Caco-2 (cell line): ENCODE measurements around the gene ADGRD1. TPM values are rescaled to one million over a fixed set of nuclear protein-coding genes. Genes with fewer than 3 reads are reported as not detected.

Experiments
- BruUV-seq: library from RNA; stranded (reverse); fragments of 400-500 nt; replicated peaks from 2 replicates; lab custom pipeline; 2021; lab: Mats Ljungman, UMichigan
- CTCF ChIA-PET: fragments of 300-600 bp; sonication (Branson Sonifier 250); formaldehyde crosslinking; loops from one replicate; lab custom pipeline; 2022; ENCODE audit warnings: antibody characterized with exemption; lab: Charles Lee
- POLR2A ChIA-PET: fragments of 300-600 bp; sonication (Branson Sonifier 250); formaldehyde crosslinking; loops from one replicate; lab custom pipeline; 2022; ENCODE audit warnings: antibody characterized with exemption; lab: Charles Lee
- DNase-seq, 2 experiments: peaks; one replicate each; pipeline versions ENCODE4 v3.0.0 to v3.0.0-alpha.2; 2020 to 2022
- H3K27me3 ChIP-seq: replicated peaks from 2 replicates; pipeline ENCODE4 v1.6.0; 2011; ENCODE audit warnings: low read length; ENCODE audit not compliant: control insufficient read depth, insufficient read depth
- H3K36me3 ChIP-seq: 2 replicates; pipeline ENCODE4 v1.5.1; 2011; ENCODE audit warnings: low read length; ENCODE audit not compliant: control insufficient read depth, insufficient read depth
- H3K4me1 ChIP-seq: fragments of 250-450 bp; sonication (Bioruptor Pico); 2 replicates; pipeline ENCODE4 v1.5.1; 2020; ENCODE audit warnings: mild to moderate bottlenecking
- H3K4me3 ChIP-seq: 2 replicates; pipeline ENCODE4 v1.5.1; 2011; ENCODE audit warnings: low read depth, mild to moderate bottlenecking, control low read depth, low read length
- H3K9me3 ChIP-seq: fragments of 250-450 bp; sonication (Bioruptor Pico); 2 replicates; pipeline ENCODE4 v1.5.1; 2020; ENCODE audit warnings: mild to moderate bottlenecking, moderate library complexity
- H3K27ac Mint-ChIP-seq: one replicate; pipeline ENCODE4 v1.8.0; 2022; ENCODE audit warnings: mixed read lengths; ENCODE audit not compliant: unreplicated experiment
- H3K27me3 Mint-ChIP-seq: one replicate; pipeline ENCODE4 v1.8.0; 2022; ENCODE audit warnings: mixed read lengths; ENCODE audit not compliant: insufficient read depth, unreplicated experiment
- H3K36me3 Mint-ChIP-seq: one replicate; pipeline ENCODE4 v1.8.0; 2022; ENCODE audit warnings: mild to moderate bottlenecking, mixed read lengths; ENCODE audit not compliant: insufficient read depth, unreplicated experiment
- H3K4me1 Mint-ChIP-seq: one replicate; pipeline ENCODE4 v1.8.0; 2022; ENCODE audit warnings: low read depth, mixed read lengths; ENCODE audit not compliant: unreplicated experiment
- H3K4me3 Mint-ChIP-seq: one replicate; pipeline ENCODE4 v1.8.0; 2022; ENCODE audit warnings: mild to moderate bottlenecking, moderate library complexity, mixed read lengths; ENCODE audit not compliant: unreplicated experiment
- H3K9me3 Mint-ChIP-seq: one replicate; pipeline ENCODE4 v1.8.0; 2022; ENCODE audit warnings: mixed read lengths; ENCODE audit not compliant: unreplicated experiment
- CTCF ChIP-seq, 2 experiments: fragments of 200-600 bp in 1 of 2; IDR thresholded peaks; 1 replicate in 1 of 2; 2 replicates in 1 of 2; pipeline versions ENCODE4 v1.5.1 to v1.8.0; 2011 to 2022; ENCODE audit warnings: antibody characterized with exemption in 1 of 2, control low read depth in 1 of 2, inconsistent platforms in 1 of 2, low read depth in 1 of 2, low read length in 1 of 2, mild to moderate bottlenecking in 1 of 2, moderate library complexity in 1 of 2; ENCODE audit not compliant: insufficient read depth in 1 of 2, severe bottlenecking in 1 of 2, unreplicated experiment in 1 of 2
- intact Hi-C: fragments of 100-400 bp; cut with micrococcal nuclease; formaldehyde crosslinking; loops from one replicate; pipeline ENCODE4 v1.10.0; 2022; ENCODE audit not compliant: unreplicated experiment
- total RNA-seq: library from RNA; stranded (reverse); gene quantifications from 2 replicates; pipeline ENCODE4 v1.2.3, GENCODE V29; 2022

The ADGRD1 gene
- total RNA-seq, 1 experiment from 2014 or later: 3.6 TPM

- Histone ChIP-seq H3K4me3 (no peak overlapping the region), H3K9me3 (no peaks in the 10 kb centered on the region), H3K27me3 (no peaks in the 10 kb centered on the region), H3K36me3 (no peaks in the 10 kb centered on the region), H3K4me1 (no peaks in the 10 kb centered on the region)
- no peaks in the 10 kb centered on the region for H3K36me3 Mint-ChIP-seq
- intact Hi-C loops: no loop called here
- no TSS peak for BruUV-seq
- CTCF ChIA-PET: no interaction called here
- H3K27ac Mint-ChIP-seq: no peak overlapping the region
- TF ChIP-seq CTCF (IDR thresholded peaks at IDR 0.05; ENCODE audit: insufficient read depth in 1 of 2, low read depth in 1 of 2, low read length in 1 of 2, severe bottlenecking in 1 of 2, unreplicated experiment in 1 of 2): no peak
- DNase-seq: no peak
- peaks cover 5% of the 10 kb centered on the region for H3K9me3 Mint-ChIP-seq
- peaks cover 6% of the 10 kb centered on the region for H3K27me3 Mint-ChIP-seq
- no peak overlapping the region for H3K4me3 Mint-ChIP-seq
- H3K4me1 Mint-ChIP-seq: no peaks in the 10 kb centered on the region
- POLR2A ChIA-PET: no interaction called here
Observed at GRCh38 chr12:131065279-131065678, 111.6 kb downstream of the ADGRD1 start.

GRCh38 chr12:131065801-131066200, 112.1 kb downstream of the ADGRD1 start:
- Mint-ChIP-seq H3K4me3 (no peak overlapping the region), H3K27me3 (peaks cover 6% of the 10 kb centered on the region), H3K4me1 (no peaks in the 10 kb centered on the region), H3K9me3 (peaks cover 9% of the 10 kb centered on the region), H3K36me3 (no peaks in the 10 kb centered on the region), H3K27ac (no peak overlapping the region)
- no peaks in the 10 kb centered on the region for H3K9me3 ChIP-seq
- H3K4me1 ChIP-seq: no peaks in the 10 kb centered on the region
- no TSS peak for BruUV-seq
- CTCF ChIA-PET: no interaction called here
- no peak overlapping the region for H3K4me3 ChIP-seq
- H3K27me3 ChIP-seq: no peaks in the 10 kb centered on the region
- no peak for TF ChIP-seq CTCF (IDR thresholded peaks at IDR 0.05; ENCODE audit: insufficient read depth in 1 of 2, low read depth in 1 of 2, low read length in 1 of 2, severe bottlenecking in 1 of 2, unreplicated experiment in 1 of 2)
- intact Hi-C loops: no loop called here
- H3K36me3 ChIP-seq: no peaks in the 10 kb centered on the region
- POLR2A ChIA-PET: no interaction called here
- no peak for DNase-seq

GRCh38 chr12:131066207-131066885, 112.6 kb downstream of the ADGRD1 start:
- ChIA-PET CTCF (no interaction called here), POLR2A (no interaction called here)
- no peak for DNase-seq
- no peak for TF ChIP-seq CTCF (IDR thresholded peaks at IDR 0.05; ENCODE audit: insufficient read depth in 1 of 2, low read depth in 1 of 2, low read length in 1 of 2, severe bottlenecking in 1 of 2, unreplicated experiment in 1 of 2)
- H3K27ac Mint-ChIP-seq: no peak overlapping the region
- Histone ChIP-seq H3K27me3 (no peaks in the 10 kb centered on the region), H3K4me3 (no peak overlapping the region), H3K36me3 (no peaks in the 10 kb centered on the region), H3K9me3 (no peaks in the 10 kb centered on the region), H3K4me1 (no peaks in the 10 kb centered on the region)
- BruUV-seq: no TSS peak
- peaks cover 6% of the 10 kb centered on the region for H3K27me3 Mint-ChIP-seq
- H3K4me1 Mint-ChIP-seq: no peaks in the 10 kb centered on the region
- intact Hi-C loops: no loop called here
- H3K9me3 Mint-ChIP-seq: peaks cover 9% of the 10 kb centered on the region
- no peaks in the 10 kb centered on the region for H3K36me3 Mint-ChIP-seq
- no peak overlapping the region for H3K4me3 Mint-ChIP-seq
